ENCODE measurements around the gene PLXDC2.
"Not testable (repeated sequence)": the region's sequence is repeated elsewhere in the genome, so short reads cannot be mapped to it uniquely, and the experiment has no call there.

PLXDC2 gene

DNA sequence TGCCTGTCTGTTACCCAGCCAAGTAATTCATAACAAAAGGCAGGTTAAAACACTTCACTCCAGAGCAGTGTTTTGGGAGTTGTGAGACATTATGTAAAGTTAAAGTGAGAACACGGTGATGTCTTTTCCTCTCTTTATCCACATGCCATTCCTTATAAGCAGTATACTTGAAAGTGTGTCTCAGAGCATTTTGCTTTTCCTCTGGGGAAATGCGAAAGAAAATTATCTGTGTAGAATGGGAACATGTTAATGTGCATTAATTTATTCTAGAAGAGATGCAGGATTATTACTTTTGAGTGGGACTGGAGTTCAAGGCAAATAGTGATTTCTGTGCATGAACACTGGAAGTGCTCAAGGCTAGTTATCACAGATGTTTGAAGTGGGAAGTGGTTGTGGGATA is 170.4 kb downstream of the PLXDC2 start:
- no peak for DNase-seq

GRCh38 chr10:19987931-19988330 is 171.7 kb downstream of the PLXDC2 start:
- DNase-seq = no peak

DNA sequence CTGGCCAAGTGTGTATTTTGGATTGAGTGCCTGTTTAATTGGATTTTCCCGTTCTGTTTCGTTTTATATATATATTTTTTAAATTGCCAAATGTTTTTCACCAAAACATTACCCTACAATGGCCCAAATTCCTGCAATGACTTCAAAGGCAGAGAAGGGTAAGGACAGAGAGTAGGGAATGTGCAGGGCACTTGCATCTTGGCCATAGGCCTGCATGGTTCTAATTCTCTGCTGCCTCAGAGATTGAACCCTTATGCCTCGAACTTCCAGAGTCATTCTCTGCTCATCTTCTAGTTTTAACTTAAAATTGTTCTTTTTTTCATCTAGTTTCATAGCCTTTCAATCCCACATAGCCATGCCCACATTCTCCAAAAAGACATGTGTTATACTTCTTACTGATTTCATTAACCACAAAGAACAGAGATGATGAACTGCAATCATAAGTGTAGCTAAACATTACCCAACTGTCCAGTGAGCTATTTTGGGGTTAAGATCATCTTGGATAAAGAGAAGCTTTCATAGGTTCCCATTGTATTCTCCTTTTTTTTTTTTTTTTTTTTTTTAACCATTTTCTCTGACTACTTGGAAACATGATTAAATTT is 177.6 kb downstream of the PLXDC2 start:
- no peak for DNase-seq

- DNase-seq = no peak
Observed at GRCh38 chr10:19998482-19998881, 182.2 kb downstream of the PLXDC2 start.

DNA sequence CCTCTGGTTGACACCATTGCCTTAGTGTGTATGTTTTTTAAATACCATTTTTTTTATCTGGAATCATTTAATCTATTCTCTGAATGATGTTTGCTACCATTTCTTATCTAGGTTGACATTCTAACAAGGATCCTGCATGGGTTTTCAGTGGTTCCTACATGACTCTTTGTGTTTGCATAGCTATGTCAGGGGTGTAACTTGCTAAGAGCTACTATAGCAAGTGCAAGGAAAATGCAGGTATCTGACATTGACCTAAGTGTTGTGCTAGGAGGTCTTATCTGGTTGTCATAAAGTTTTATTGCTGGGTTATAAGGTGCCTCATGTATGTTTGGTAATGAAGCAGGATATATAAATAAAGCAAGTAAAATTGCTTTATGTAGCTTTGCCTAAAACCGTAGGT is 183.2 kb downstream of the PLXDC2 start:
- DNase-seq = no peak

DNA sequence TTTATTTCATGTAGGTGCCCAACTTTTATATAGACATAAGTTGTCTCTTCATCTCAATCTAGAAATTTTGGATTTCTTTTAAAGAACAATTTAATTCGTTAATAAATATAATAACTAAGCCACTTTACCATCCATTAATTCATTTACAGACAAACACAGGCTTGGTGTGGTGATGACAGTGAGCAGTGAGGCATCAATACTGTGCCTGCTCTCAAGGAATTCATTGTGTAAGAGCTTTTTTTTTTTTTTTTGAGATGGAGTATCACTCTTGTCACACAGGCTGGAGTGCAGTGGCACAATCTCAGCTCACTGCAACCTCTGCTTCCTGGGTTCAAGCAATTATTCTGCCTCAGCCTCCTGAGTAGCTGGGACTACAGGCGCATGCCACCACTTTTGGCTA is 185.8 kb downstream of the PLXDC2 start:
- DNase-seq = not testable (repeated sequence)

DNA sequence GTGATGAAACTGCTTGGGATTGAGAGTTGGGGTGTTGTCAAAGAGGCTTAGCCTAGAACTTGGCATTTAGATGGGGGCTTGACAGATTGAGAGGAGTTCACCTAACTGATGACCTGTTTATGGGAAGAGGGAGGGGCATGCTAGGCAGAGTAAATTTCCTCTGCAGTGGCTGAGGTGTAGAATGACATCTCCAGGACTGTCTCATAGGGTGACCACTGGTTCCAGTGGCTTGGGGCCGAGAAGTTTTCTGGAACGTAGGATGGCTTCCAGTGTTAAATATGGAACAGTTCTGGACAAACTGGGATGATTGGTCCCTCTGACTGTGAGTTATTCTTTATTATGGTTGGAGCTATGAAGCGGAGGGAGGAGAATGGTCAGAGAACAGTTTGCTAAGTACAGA is 186.4 kb downstream of the PLXDC2 start:
- no peak for DNase-seq

DNA sequence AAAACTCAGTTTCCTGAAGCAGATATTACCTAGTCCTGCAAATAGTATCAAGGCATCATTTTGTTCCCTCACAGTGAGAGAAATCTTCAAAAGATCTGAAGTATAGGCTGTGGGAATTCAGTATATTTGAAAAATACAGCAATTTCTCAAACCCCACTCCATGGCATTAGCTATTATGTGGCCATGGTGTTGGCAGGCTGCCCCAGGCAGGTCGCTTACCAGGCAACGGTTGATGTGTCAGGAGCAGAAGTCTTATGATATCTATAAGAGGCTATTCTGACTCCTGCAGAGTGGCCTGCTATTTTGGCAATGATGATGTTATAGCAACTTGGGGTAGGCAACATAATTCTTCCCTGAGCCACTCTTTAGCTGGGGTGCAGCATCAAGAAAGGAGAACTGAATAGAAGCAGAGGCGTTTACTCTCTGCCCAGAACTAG is 187.9 kb downstream of the PLXDC2 start:
- no peak for DNase-seq

GRCh38 chr10:20005638-20006037 is 189.4 kb downstream of the PLXDC2 start:
- no peak for DNase-seq

- no peak for DNase-seq
Observed at GRCh38 chr10:20006169-20006870, 190.1 kb downstream of the PLXDC2 start.

- no peak for DNase-seq
Observed at GRCh38 chr10:20007426-20007825, 191.2 kb downstream of the PLXDC2 start.

DNA sequence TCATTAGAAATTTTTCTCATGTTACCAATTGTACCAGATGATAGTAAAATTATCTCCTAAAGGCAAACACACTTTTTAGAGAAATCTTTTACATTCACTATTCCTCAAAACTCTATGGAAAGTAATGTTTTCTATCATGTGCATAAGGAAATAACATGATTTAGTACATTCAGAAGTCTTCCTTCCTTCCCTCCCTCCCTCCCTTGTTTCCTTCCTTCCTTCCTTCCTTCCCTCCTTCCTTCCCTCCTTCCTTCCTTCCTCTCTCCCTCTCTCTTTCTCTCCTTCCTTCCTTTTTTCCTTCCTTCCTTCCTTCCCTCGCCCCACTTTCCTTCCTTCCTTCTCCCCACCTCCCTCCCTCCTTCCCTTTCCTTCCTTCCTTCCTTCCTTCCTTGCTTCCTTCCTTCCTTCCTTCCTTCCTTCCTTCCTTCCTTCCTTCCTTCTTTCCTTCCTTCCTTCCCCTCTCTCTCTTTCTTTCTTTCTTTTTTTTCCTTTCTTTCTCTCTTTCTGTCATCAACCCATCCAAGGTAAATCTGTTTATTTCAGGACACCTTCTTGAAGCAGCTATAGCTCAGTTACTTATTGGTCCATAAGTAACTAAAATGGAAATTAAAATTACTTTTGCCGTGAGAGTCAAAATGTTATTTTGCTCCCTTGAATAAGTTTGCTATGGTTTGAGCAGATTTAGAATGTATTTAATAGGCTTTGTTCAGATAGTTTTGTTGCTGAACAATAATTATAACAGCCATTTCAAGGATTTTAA is 197.9 kb downstream of the PLXDC2 start:
- DNase-seq = no peak

GRCh38 chr10:20017961-20018360 is 201.7 kb downstream of the PLXDC2 start:
- no peak for DNase-seq

DNA sequence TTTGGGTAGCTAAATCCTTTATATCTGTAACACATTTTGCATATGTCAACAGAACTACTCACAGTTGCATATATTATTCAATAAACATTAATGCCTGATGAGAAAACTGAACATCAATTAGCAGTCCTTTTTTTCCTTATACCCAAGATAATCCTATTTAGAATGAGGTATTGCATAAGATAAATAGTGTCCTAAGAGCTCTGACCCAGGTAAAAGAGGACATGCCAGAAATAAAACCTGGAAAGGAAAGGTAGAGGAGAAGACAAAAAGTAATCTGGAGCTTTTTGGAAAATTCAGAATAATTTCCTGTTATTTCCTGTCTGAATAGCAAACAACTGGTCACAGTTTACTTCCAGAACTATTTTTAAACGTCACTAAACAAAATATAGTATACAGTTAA is 204.4 kb downstream of the PLXDC2 start:
- DNase-seq = no peak

GRCh38 chr10:20029523-20029922 is 213.3 kb downstream of the PLXDC2 start:
- no peak for DNase-seq

DNA sequence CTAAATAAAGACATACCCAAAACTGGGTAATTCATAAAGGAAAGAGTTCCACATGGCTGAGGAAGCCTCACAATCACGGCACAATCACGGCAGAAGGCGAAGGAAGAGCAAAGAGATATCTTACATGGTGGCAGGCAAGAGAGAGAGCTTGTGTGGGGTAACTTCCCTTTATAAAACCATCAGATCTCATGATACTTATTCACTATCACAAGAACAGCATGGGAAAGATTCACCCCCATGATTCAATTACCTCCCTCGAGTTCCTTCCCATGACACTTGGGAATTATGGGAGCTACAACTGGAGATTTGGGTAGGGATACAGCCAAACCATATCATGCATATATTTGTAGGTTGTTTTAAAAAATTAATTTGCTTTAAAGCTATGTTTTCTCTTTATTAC is 217.2 kb downstream of the PLXDC2 start:
- no peak for DNase-seq

GRCh38 chr10:20034732-20035131 is 218.5 kb downstream of the PLXDC2 start:
- DNase-seq = no peak

DNA sequence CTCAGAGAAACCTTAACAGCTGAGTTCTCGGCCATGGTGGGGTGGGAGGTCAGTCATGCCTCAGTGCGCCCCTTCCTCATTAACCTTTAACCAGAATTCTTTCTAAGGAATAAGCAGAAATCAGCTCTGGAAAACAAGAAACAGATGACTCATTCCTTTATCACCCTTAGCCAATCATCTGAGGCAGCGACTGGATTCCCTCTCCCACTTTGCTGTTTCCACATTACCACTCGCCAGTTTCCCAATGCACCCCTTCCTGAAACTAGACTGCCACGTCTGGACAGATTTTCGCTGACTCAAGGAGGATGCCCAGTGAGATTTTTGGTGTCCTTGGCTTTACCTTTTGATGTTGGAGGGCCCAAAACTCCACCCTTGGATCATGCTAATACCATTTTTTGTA is 223.8 kb downstream of the PLXDC2 start:
- DNase-seq = no peak

GRCh38 chr10:20041931-20042330 is 225.7 kb downstream of the PLXDC2 start:
- no peak for DNase-seq

GRCh38 chr10:20045100-20045499 is 228.9 kb downstream of the PLXDC2 start:
- DNase-seq = not testable (repeated sequence)

- DNase-seq = no peak
Observed at GRCh38 chr10:20048161-20048560, 231.9 kb downstream of the PLXDC2 start.

GRCh38 chr10:20058135-20058534 is 241.9 kb downstream of the PLXDC2 start:
- DNase-seq = no peak

GRCh38 chr10:20059084-20059835 is 243.0 kb downstream of the PLXDC2 start:
- DNase-seq = no peak
